COR-L47 (cell line): ENCODE measurements around the gene POU2AF3.

Source experiments
- DNase-seq: peaks from one replicate; lab custom pipeline; 2025; lab: John Stamatoyannopoulos, UW

Gene POU2AF3

GRCh38 chr11:111352935-111353710 is 54.8 kb downstream of the POU2AF3 start:
- DNase-seq = no peak

DNA sequence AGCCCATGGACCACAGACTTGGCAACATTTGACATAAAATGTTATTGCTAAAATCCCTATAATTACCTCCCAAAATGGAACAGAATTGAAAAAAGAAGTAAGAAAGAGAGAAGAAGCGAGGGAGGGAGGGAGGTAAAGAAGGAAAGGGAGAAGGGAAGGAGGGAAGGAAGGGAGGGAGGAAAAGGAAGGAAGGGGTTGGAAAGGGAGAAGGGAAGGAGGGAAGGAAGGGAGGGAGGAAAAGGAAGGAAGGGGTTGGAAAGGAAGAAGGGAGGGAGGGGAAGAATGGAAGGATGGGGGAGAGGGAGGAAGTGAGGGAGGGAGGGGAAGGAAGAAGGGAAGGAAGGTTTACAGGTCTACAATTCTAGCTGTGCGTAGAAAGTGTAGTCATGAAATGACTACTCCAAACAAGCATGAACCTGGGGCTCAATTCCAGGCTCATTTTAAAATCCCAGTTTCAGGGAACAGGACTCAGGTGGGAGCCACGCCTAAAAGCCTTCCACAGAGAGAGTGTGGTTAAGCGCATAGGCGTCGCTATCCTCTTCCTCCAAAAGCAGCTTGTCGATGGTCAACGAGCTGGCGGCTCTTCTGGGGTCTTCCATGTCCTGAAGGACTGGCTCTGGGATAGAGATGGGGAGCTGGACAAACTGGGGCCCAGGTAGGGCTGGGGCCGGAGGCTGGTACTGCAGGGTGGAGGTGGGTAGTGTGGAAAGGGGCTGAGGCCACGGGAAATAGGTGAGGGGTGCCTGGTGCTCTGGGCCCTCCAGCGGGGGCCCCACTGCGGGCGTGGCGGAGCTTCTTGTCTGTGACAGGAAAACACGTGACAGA is 55.6 kb downstream of the POU2AF3 start:
- no peak for DNase-seq

GRCh38 chr11:111354601-111354891 is 56.2 kb downstream of the POU2AF3 start:
- no peak for DNase-seq

GRCh38 chr11:111355101-111355500 is 56.8 kb downstream of the POU2AF3 start:
- no peak for DNase-seq

- DNase-seq = peak; percentile 43
Measured at GRCh38 chr11:111355956-111356659, 57.8 kb downstream of the POU2AF3 start.

- no peak for DNase-seq
Measured at GRCh38 chr11:111356660-111357048, 58.3 kb downstream of the POU2AF3 start.

DNA sequence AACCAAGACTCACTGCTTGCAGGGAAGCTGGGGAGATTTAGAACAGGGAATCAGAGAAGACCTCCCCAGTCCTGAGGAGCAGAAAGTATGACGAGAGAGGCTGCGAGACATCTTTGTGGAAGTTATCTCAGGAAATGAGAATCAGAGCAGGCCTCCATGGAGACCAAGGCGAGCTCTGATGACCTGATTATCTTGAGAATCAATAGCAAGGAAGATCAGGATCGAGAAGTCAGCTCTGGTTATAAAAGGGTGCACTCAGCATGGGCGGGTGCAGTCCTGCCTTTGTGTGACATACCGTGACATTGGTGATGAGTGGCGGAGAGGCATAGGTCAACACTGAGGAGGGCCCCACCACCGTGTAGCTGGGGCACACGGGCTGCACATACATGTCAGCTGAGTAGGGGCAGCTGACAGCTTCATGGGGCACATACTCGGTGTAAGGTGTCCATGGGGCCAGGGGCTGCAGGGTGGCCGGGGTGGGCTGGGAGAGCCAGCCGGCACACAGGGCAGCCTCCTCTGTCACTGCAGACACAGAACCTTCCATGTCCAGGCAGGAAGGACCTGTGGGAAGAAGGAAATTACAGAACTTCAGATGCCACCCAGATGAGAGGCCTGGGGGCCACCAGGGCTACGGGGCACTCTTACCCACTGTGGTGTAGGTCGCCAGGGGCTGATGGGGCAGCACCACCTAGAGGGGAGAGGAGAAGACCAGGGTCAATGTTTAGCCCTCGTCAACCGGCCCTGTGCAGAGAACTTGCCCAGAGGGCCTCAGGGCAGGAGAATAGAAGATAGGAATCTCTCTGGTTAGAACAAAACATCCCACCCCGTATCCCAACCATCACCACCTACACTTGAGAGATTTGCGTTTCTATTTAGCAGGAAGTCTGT is 59.0 kb downstream of the POU2AF3 start:
- no peak for DNase-seq
